ENCODE results near the gene TCN2.
"Not testable (repeated sequence)": the region's sequence is repeated elsewhere in the genome, so short reads cannot be mapped to it uniquely, and the experiment has no call there.

Gene TCN2

DNA sequence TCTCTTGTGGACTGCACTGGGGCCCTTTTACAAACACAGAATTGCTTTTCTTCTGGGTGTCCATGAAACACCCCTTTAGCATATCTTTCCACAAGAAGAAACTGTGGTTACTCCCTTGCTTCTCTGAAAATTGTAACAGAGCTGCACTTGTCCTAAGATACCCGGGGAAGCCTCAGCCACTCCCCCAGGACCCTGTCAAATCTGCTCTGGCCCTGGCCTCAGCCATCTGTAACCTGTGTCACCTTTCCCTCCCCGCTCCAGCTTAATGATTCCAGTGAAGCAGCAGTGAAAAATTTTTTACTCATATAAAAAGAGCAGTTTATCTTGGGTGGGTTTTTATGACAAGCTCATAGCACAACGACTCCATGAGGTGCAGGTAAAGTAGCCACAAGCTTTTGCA, 64.1 kb downstream of the TCN2 start:
- no peak for DNase-seq
- no peaks in the 10 kb centered on the region for H3K9me3 Mint-ChIP-seq
- TF ChIP-seq, protein P1, sequence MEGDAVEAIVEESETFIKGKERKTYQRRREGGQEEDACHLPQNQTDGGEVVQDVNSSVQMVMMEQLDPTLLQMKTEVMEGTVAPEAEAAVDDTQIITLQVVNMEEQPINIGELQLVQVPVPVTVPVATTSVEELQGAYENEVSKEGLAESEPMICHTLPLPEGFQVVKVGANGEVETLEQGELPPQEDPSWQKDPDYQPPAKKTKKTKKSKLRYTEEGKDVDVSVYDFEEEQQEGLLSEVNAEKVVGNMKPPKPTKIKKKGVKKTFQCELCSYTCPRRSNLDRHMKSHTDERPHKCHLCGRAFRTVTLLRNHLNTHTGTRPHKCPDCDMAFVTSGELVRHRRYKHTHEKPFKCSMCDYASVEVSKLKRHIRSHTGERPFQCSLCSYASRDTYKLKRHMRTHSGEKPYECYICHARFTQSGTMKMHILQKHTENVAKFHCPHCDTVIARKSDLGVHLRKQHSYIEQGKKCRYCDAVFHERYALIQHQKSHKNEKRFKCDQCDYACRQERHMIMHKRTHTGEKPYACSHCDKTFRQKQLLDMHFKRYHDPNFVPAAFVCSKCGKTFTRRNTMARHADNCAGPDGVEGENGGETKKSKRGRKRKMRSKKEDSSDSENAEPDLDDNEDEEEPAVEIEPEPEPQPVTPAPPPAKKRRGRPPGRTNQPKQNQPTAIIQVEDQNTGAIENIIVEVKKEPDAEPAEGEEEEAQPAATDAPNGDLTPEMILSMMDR (IDR thresholded peaks at IDR 0.05) = no peak
- H3K27ac Mint-ChIP-seq = no peak overlapping the region
- H3K4me1 Mint-ChIP-seq = peaks cover 21% of the 10 kb centered on the region
- H3K4me3 Mint-ChIP-seq = no peak overlapping the region
- peaks cover 50% of the 10 kb centered on the region for H3K27me3 Mint-ChIP-seq (ENCODE audit: low read depth, poor library complexity)
- H3K36me3 Mint-ChIP-seq (ENCODE audit: low read depth) = no peaks in the 10 kb centered on the region

DNA sequence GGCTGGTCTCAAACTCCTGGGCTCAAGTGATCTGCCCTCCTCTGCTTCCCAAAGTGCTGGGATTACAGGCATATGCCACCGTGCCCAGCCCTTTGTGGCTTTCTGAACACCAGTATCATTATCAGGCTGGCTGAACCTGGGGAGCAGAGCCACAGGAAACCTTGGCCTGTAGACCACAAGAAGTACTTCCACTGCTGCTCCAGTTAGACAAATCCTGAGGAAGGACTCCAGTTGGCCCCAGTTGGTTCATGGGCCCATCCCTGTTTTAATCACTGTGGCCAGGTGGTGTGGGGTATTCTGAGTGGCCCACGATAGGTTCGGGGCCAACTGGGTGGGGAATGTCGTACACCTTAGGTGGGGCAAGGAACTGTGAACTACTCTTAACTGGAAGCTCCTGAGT, 66.2 kb downstream of the TCN2 start:
- H3K9me3 Mint-ChIP-seq = no peaks in the 10 kb centered on the region
- H3K4me3 Mint-ChIP-seq = no peak overlapping the region
- H3K27ac Mint-ChIP-seq = no peak overlapping the region
- H3K36me3 Mint-ChIP-seq (ENCODE audit: low read depth) = no peaks in the 10 kb centered on the region
- TF ChIP-seq, protein P1 (IDR thresholded peaks at IDR 0.05) = no peak
- no peak for DNase-seq
- peaks cover 49% of the 10 kb centered on the region for H3K27me3 Mint-ChIP-seq (ENCODE audit: low read depth, poor library complexity)
- H3K4me1 Mint-ChIP-seq = peaks cover 24% of the 10 kb centered on the region

DNA sequence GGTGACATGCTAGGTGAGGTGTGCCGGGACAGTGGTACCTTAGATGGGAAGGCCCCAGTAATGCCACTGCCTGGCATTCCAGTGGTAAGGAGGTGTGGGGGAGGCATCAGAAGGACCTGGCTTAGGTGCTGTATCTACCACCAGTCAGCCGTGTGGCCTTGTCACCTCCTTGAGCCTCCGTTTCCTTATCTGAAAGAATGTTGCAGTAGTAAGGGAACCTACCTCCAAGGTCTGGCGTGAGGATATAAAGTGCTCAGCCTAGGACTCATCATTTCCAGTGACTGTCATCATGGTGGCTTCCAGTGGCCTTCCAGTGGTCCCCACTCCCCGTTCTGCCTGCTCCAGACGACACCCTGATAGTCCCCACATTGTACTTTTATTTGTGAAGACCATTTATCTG, 67.5 kb downstream of the TCN2 start:
- Mint-ChIP-seq H3K27ac (no peak overlapping the region), H3K4me1 (peaks cover 30% of the 10 kb centered on the region), H3K27me3 (ENCODE audit: low read depth, poor library complexity) (peaks cover 40% of the 10 kb centered on the region), H3K36me3 (ENCODE audit: low read depth) (no peaks in the 10 kb centered on the region), H3K9me3 (no peaks in the 10 kb centered on the region), H3K4me3 (no peak overlapping the region)
- TF ChIP-seq, protein P1 (IDR thresholded peaks at IDR 0.05) = no peak
- DNase-seq = no peak

DNA sequence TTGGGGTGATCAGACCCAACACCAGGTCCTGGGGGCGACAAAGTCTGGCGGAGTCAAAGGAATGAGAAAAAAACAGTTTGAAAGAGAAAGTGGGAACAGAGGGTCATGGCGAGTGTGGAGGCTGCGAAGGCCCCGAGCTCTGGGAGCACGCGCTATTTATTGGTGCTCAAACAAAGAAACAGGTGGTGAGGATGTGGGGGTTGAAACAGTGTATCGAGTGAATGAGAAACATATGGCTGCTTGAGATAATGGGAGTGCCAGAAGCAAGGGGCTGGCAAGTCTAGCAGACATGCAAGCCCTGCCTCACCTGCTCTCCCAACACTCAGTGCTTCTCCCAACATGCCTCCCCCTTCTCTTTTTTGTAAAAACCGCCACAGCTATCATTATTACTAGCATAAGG, 68.5 kb downstream of the TCN2 start:
- TF ChIP-seq, protein P1 (IDR thresholded peaks at IDR 0.05) = no peak
- no peaks in the 10 kb centered on the region for H3K9me3 Mint-ChIP-seq
- H3K4me3 Mint-ChIP-seq = no peak overlapping the region
- H3K27ac Mint-ChIP-seq = no peak overlapping the region
- H3K36me3 Mint-ChIP-seq (ENCODE audit: low read depth) = no peaks in the 10 kb centered on the region
- H3K4me1 Mint-ChIP-seq = peaks cover 35% of the 10 kb centered on the region
- peaks cover 35% of the 10 kb centered on the region for H3K27me3 Mint-ChIP-seq (ENCODE audit: low read depth, poor library complexity)
- no peak for DNase-seq

DNA sequence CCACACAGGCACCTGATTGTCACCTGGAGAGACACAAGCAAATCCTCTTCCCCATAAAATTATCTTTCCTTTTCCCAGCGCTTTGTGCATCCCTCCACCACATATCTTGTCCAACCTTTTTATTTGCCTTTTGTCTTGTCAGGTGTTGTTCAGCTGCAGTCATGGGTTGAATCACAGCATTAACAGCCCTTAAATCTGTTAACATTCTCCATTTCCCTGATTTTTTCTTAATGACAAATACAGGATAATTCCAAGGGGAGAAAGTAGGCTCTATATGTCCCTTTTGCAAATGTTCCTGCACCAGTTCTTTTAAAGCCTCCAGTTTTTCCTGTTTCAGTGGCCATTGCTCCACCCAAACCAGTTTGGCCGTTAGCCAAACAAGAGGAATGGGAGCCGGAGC, 69.6 kb downstream of the TCN2 start:
- H3K36me3 Mint-ChIP-seq (ENCODE audit: low read depth); H3K27ac Mint-ChIP-seq; H3K9me3 Mint-ChIP-seq; H3K4me3 Mint-ChIP-seq; DNase-seq: not testable (repeated sequence)
- Mint-ChIP-seq H3K27me3 (ENCODE audit: low read depth, poor library complexity) (peaks cover 26% of the 10 kb centered on the region), H3K4me1 (peaks cover 36% of the 10 kb centered on the region)
